Endothelial cell of umbilical vein (primary cell): ENCODE data around the gene SLC9A2. TPM values are rescaled to one million over a fixed set of nuclear protein-coding genes. Genes with fewer than 3 reads are reported as not detected.

Experiments used
- BruUV-seq: library from RNA; stranded (reverse); fragments of 400-500 nt; replicated peaks from 2 replicates; lab custom pipeline; 2021; lab: Mats Ljungman, UMichigan
- CTCF ChIA-PET: fragments of 300-600, 350-600 bp; sonication (Branson Sonifier 250); formaldehyde crosslinking; loops from one replicate; lab custom pipeline; 2021; ENCODE audit warnings: antibody characterized with exemption, inconsistent platforms; lab: Charles Lee
- POLR2A ChIA-PET: fragments of 300-600, 350-600 bp; sonication (Branson Sonifier 250); formaldehyde crosslinking; loops from one replicate; lab custom pipeline; 2021; ENCODE audit warnings: antibody characterized with exemption, inconsistent platforms; lab: Charles Lee
- DNase-seq: peaks from one replicate; pipeline ENCODE4 v3.0.0-alpha.2; 2011; ENCODE audit warnings: low read depth, low spot score
- FAIRE-seq: peaks from 2 replicates; lab custom pipeline; 2011; peaks lifted over from hg19 to GRCh38; lab: Jason Lieb, UNC
- H2AFZ ChIP-seq: 2 replicates; pipeline ENCODE4 v1.6.0; 2012; ENCODE audit warnings: low read depth, low read length, control low read depth, inconsistent platforms
- H3K27ac ChIP-seq: 2 replicates; pipeline ENCODE4 v1.5.1; 2011; ENCODE audit warnings: low read depth, mild to moderate bottlenecking, control low read depth, low read length, moderate library complexity; ENCODE audit not compliant: insufficient read depth
- H3K27me3 ChIP-seq, 2 experiments: 2 replicates each; pipeline versions ENCODE4 v1.6.0 to v1.6.1; 2011; ENCODE audit warnings: low read length in 2 of 2, mixed read lengths in 1 of 2; ENCODE audit not compliant: control insufficient read depth in 2 of 2, insufficient read depth in 2 of 2
- H3K36me3 ChIP-seq, 2 experiments: 2 replicates in 1 of 2; 3 replicates in 1 of 2; pipeline ENCODE4 v1.5.1; 2011; ENCODE audit warnings: low read length in 2 of 2, mild to moderate bottlenecking in 1 of 2, moderate library complexity in 1 of 2; ENCODE audit not compliant: control insufficient read depth in 2 of 2, insufficient read depth in 2 of 2; ENCODE audit errors: extremely low read depth in 1 of 2
- H3K4me1 ChIP-seq: 3 replicates; pipeline ENCODE4 v1.5.1; 2011; ENCODE audit warnings: mild to moderate bottlenecking, low read length; ENCODE audit not compliant: control insufficient read depth, insufficient read depth; ENCODE audit errors: extremely low read depth
- H3K4me2 ChIP-seq: 2 replicates; pipeline ENCODE4 v1.6.1; 2011; ENCODE audit warnings: low read length, control low read depth, mixed read lengths; ENCODE audit not compliant: insufficient read depth
- H3K4me3 ChIP-seq, 3 experiments: fragments of 200-600 bp in 1 of 3; sonication (generic), shearing (Covaris generic) in 1 of 3; replicated peaks in 1 of 3; 2 replicates each; pipeline ENCODE4 v1.5.1; 2011 to 2016; ENCODE audit warnings: control low read depth in 3 of 3, low read length in 3 of 3, mild to moderate bottlenecking in 2 of 3, inconsistent platforms in 1 of 3, low read depth in 1 of 3, moderate library complexity in 1 of 3; ENCODE audit not compliant: insufficient read depth in 1 of 3
- H3K79me2 ChIP-seq: 2 replicates; pipeline ENCODE4 v1.6.0; 2012; ENCODE audit warnings: low read length, inconsistent platforms; ENCODE audit not compliant: control insufficient read depth, insufficient read depth
- H3K9ac ChIP-seq: replicated peaks from 2 replicates; pipeline ENCODE3; 2011; ENCODE audit warnings: low read length, control low read depth; ENCODE audit not compliant: insufficient read depth; ENCODE audit errors: extremely low read depth
- H3K9me1 ChIP-seq: replicated peaks from 3 replicates; pipeline ENCODE4 v1.6.0; 2011; ENCODE audit warnings: mild to moderate bottlenecking, low read length; ENCODE audit not compliant: control insufficient read depth, insufficient read depth; ENCODE audit errors: extremely low read depth
- H3K9me3 ChIP-seq: replicated peaks from 2 replicates; pipeline ENCODE4 v1.5.1; 2012; ENCODE audit warnings: low read length, inconsistent platforms; ENCODE audit not compliant: control insufficient read depth, insufficient read depth
- H4K20me1 ChIP-seq: replicated peaks from 2 replicates; pipeline ENCODE3; 2011; ENCODE audit warnings: mild to moderate bottlenecking, low read length; ENCODE audit not compliant: control insufficient read depth, insufficient read depth; ENCODE audit errors: extremely low read depth
- CTCF ChIP-seq, 2 donors: IDR thresholded peaks; 1 replicate in 1 of 2; 2 replicates in 1 of 2; pipeline ENCODE4 v1.5.1; 2011; ENCODE audit warnings: low read length in 2 of 2, mild to moderate bottlenecking in 2 of 2, moderate library complexity in 2 of 2, control low read depth in 1 of 2, inconsistent platforms in 1 of 2, low read depth in 1 of 2; ENCODE audit not compliant: insufficient read depth in 1 of 2; ENCODE audit errors: extremely low read depth in 1 of 2
- EZH2 ChIP-seq: IDR thresholded peaks from 2 replicates; pipeline ENCODE4 v1.6.1; 2012; ENCODE audit warnings: borderline replicate concordance, low read depth, mild to moderate bottlenecking, moderate library complexity, low read length, inconsistent platforms; ENCODE audit not compliant: severe bottlenecking
- FOS ChIP-seq: IDR thresholded peaks from 2 replicates; pipeline ENCODE4 v1.6.1; 2011; ENCODE audit warnings: mild to moderate bottlenecking, low read length, moderate library complexity, borderline replicate concordance; ENCODE audit not compliant: insufficient read depth
- GATA2 ChIP-seq: IDR thresholded peaks from 2 replicates; pipeline ENCODE4 v1.7.0; 2011; ENCODE audit warnings: low read depth, mild to moderate bottlenecking, moderate library complexity, mixed read lengths, low read length; ENCODE audit not compliant: insufficient read length, insufficient read depth
- JUN ChIP-seq: IDR thresholded peaks from 2 replicates; pipeline ENCODE4 v1.6.1; 2011; ENCODE audit warnings: borderline replicate concordance, low read depth; ENCODE audit not compliant: insufficient read length, insufficient read depth
- MAX ChIP-seq: IDR thresholded peaks from 2 replicates; pipeline ENCODE4 v1.6.1; 2011; ENCODE audit not compliant: insufficient read depth, insufficient read length
- MYC ChIP-seq: IDR thresholded peaks from one replicate; pipeline ENCODE4 v1.6.1; 2011; ENCODE audit warnings: mild to moderate bottlenecking, low read depth, low read length
- POLR2A ChIP-seq: IDR thresholded peaks from 2 replicates; pipeline ENCODE4 v1.6.1; 2012; ENCODE audit warnings: low read depth, mild to moderate bottlenecking, control low read depth, low read length
- POLR2AphosphoS5 ChIP-seq: IDR thresholded peaks from 2 replicates; pipeline ENCODE4 v1.6.1; 2012; ENCODE audit warnings: low read depth, mild to moderate bottlenecking, control low read depth, low read length, moderate library complexity; ENCODE audit not compliant: insufficient read depth
- dilution Hi-C: fragments of 300-500 bp; cut with MboI; formaldehyde crosslinking; loops from one replicate; pipeline ENCODE4 v1.15.0; 2019; ENCODE audit warnings: low sequenced_read_pairs; ENCODE audit not compliant: extremely low pct_ligation_motif_present
- intact Hi-C: fragments of 100-400 bp; cut with micrococcal nuclease; formaldehyde crosslinking; loops from one replicate; pipeline ENCODE4 v1.10.0; 2022
- polyA plus RNA-seq, 4 experiments: library from polyadenylated mRNA; depleted of rRNA in 3 of 4; stranded (reverse) in 3 of 4; unstranded in 1 of 4; fragments of >200 nt; gene quantifications; 2 replicates each; pipeline versions ENCODE4 v1.2.1 to v1.2.3, GENCODE V29; 2011 to 2012; ENCODE audit warnings: missing spikeins in 1 of 4
- total RNA-seq: library from RNA; stranded (reverse); gene quantifications from 2 replicates; pipeline ENCODE4 v1.2.3, GENCODE V29; 2021

Gene SLC9A2
- total and polyA plus RNA-seq, 2 donors (not counting 3 experiments of a cell fraction or from before 2014, with no cell fraction given): 0.03 TPM; not detected in 1

DNA sequence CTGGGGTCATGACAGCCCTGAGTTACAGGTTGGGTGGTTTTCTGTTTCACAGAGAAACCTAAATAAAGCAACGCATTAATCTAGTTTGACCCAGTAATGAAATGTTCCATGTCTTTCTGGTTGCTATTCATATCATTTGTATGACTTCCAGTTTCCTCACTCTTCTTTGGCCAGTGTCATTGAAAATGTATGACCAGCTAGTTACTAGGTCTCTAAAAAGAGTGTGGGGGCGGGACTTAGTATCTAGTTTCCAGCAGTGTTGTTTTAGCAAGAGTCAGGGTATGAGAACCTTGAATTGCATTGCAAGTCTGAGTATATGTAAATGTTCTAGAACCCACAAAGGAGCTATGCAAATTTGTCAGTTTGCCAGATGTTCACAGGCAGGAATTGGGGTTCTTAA is 47.7 kb downstream of the SLC9A2 start:
- intact Hi-C loops: no loop called here
- Histone ChIP-seq H3K4me2 (no peak overlapping the region), H2AFZ (no peak overlapping the region), H3K9ac (no peak overlapping the region), H3K9me3 (no peaks in the 10 kb centered on the region), H3K4me3 (no peak overlapping the region), H3K27ac (no peak overlapping the region), H3K79me2 (no peaks in the 10 kb centered on the region), H4K20me1 (no peaks in the 10 kb centered on the region), H3K9me1 (no peaks in the 10 kb centered on the region), H3K36me3 (no peaks in the 10 kb centered on the region), H3K4me1 (no peaks in the 10 kb centered on the region), H3K27me3 (peaks cover 0 to under 1% of the 10 kb centered on the region in 2 experiments)
- DNase-seq (no peak), FAIRE-seq (no peak)
- dilution Hi-C loops: no loop called here
- ChIA-PET CTCF (interaction anchor here (1.4 kb wide), 1 partner anchor 87 kb away, joined by 6 read pairs; no protein-coding TSS in a partner anchor), POLR2A (no interaction called here)
- TF ChIP-seq EZH2 (no peak), JUN (no peak), MAX (no peak), POLR2A (no peak), GATA2 (no peak), MYC (no peak), POLR2AphosphoS5 (no peak), FOS (no peak), CTCF (IDR thresholded peaks at IDR 0.05; ENCODE audit: extremely low read depth in 1 of 2, insufficient read depth in 1 of 2, low read depth in 1 of 2, low read length in 2 of 2) (no peak)
- no TSS peak for BruUV-seq
